HL-60 (cell line): Measurements from ENCODE around the gene ODC1.

Source experiments
- DNase-seq, 2 experiments: peaks; one replicate each; pipeline ENCODE4 v3.0.0-alpha.2; 2010 to 2020; ENCODE audit warnings: low read depth in 1 of 2, low spot score in 1 of 2
- H3K27ac ChIP-seq: fragments of 250-450 bp; sonication (Bioruptor Pico); replicated peaks from 2 replicates; pipeline ENCODE4 v1.5.1; 2020; ENCODE audit warnings: mild to moderate bottlenecking, moderate library complexity
- H3K27me3 ChIP-seq: fragments of 250-450 bp; sonication (Bioruptor Pico); 2 replicates; pipeline ENCODE4 v1.5.1; 2021; ENCODE audit warnings: mild to moderate bottlenecking, moderate library complexity; ENCODE audit not compliant: insufficient read depth, poor library complexity, severe bottlenecking
- H3K4me3 ChIP-seq: replicated peaks from 2 replicates; pipeline ENCODE4 v1.5.1; 2011; ENCODE audit warnings: mild to moderate bottlenecking, control low read depth, low read length; ENCODE audit not compliant: insufficient read depth
- CTCF ChIP-seq: IDR thresholded peaks from one replicate; pipeline ENCODE4 v1.5.1; 2011; ENCODE audit warnings: low read length, control low read depth, inconsistent platforms; ENCODE audit not compliant: insufficient read depth
- GABPA ChIP-seq: IDR thresholded peaks from 2 replicates; pipeline ENCODE4 v1.6.1; 2012; ENCODE audit warnings: low read depth
- POLR2AphosphoS5 ChIP-seq: IDR thresholded peaks from 2 replicates; pipeline ENCODE4 v1.6.1; 2012; ENCODE audit warnings: low read depth
- REST ChIP-seq: IDR thresholded peaks from 2 replicates; pipeline ENCODE4 v1.6.1; 2012; ENCODE audit warnings: low read depth; ENCODE audit not compliant: insufficient replicate concordance
- SPI1 ChIP-seq: IDR thresholded peaks from 2 replicates; pipeline ENCODE4 v1.6.1; 2012; ENCODE audit warnings: low read depth, mild to moderate bottlenecking, borderline replicate concordance

Gene ODC1

GRCh38 chr2:10451819-10452218 is 3.7 kb upstream of the ODC1 start:
- Histone ChIP-seq H3K27ac (no peak overlapping the region), H3K4me3 (no peak overlapping the region), H3K27me3 (no peaks in the 10 kb centered on the region)
- no peak for DNase-seq
- TF ChIP-seq GABPA = no peak
- TF ChIP-seq CTCF = no peak
- TF ChIP-seq REST = no peak
- no peak for TF ChIP-seq POLR2AphosphoS5
- TF ChIP-seq SPI1 = no peak

GRCh38 chr2:10449838-10450691 is 1.9 kb upstream of the ODC1 start:
- no peak for DNase-seq
- no peak for TF ChIP-seq REST
- no peak for TF ChIP-seq SPI1
- no peak for TF ChIP-seq GABPA
- TF ChIP-seq CTCF = no peak
- no peak for TF ChIP-seq POLR2AphosphoS5
- H3K27ac ChIP-seq = no peak overlapping the region
- H3K4me3 ChIP-seq = no peak overlapping the region
- H3K27me3 ChIP-seq = no peaks in the 10 kb centered on the region

GRCh38 chr2:10449486-10449831 is 1.3 kb upstream of the ODC1 start:
- Histone ChIP-seq H3K4me3 (no peak overlapping the region), H3K27ac (no peak overlapping the region), H3K27me3 (no peaks in the 10 kb centered on the region)
- no peak for TF ChIP-seq POLR2AphosphoS5
- TF ChIP-seq CTCF = no peak
- TF ChIP-seq GABPA = no peak
- TF ChIP-seq REST = no peak
- no peak for TF ChIP-seq SPI1
- no peak for DNase-seq
